ENCODE data around the gene BTBD17.

- no peak for TF ChIP-seq POU2F2 (IDR thresholded peaks at IDR 0.05; ENCODE audit: low read depth, low read length)
- TF ChIP-seq POLR2A (IDR thresholded peaks at IDR 0.05; ENCODE audit: low read depth, low read length): no peak
- no peak for TF ChIP-seq SPI1 (IDR thresholded peaks at IDR 0.05; ENCODE audit: low read depth, low read length)
Measured at GRCh38 chr17:74328487-74328886, 33.2 kb downstream of the BTBD17 start.
